Measurements from ENCODE around the gene METTL6. TPM values are rescaled to one million over a fixed set of nuclear protein-coding genes. Genes with fewer than 3 reads are reported as not detected.
"Not testable (repeated sequence)": the region's sequence is repeated elsewhere in the genome, so short reads cannot be mapped to it uniquely, and the experiment has no call there.

The METTL6 gene
- total and polyA plus RNA-seq, 3 experiments from 2014 or later: 15.4 to 24.4 (median 23.2) TPM

GRCh38 chr3:15385901-15386653 is 41.3 kb downstream of the METTL6 start:
- H3K36me3 ChIP-seq (ENCODE audit: insufficient read depth, low read length): no peaks in the 10 kb centered on the region
- H3K27ac ChIP-seq (ENCODE audit: low read depth, low read length): no peak overlapping the region
- no peaks in the 10 kb centered on the region for H3K9me3 ChIP-seq (ENCODE audit: low read length)
- no peaks in the 10 kb centered on the region for H3K27me3 ChIP-seq (ENCODE audit: insufficient read depth, low read length, poor library complexity, severe bottlenecking)
- POLR2A ChIA-PET: interaction anchor here (0.6 kb wide), 1 partner anchor 735 kb away, joined by 6 read pairs; no protein-coding TSS in a partner anchor
- Mint-ChIP-seq H3K9me3 (peaks cover 0 to 6% (median 0%) of the 10 kb centered on the region in 5 donors), H3K36me3 (no peaks in the 10 kb centered on the region), H3K27ac (peak overlapping the region in 2 of 8 donors; percentile 39 to 76), H3K4me1 (peaks cover 0 to 5% (median 4%) of the 10 kb centered on the region in 3 donors), H3K27me3 (no peaks in the 10 kb centered on the region), H3K4me3 (no peak overlapping the region)
- no peak for DNase-seq
- no peaks in the 10 kb centered on the region for H3K4me1 ChIP-seq (ENCODE audit: insufficient read depth, low read length)
- H3K4me3 ChIP-seq (ENCODE audit: low read length): no peak overlapping the region
- CTCF ChIA-PET: interaction anchor here (1.3 kb wide), 1 partner anchor 118 kb away, joined by 6 read pairs; no protein-coding TSS in a partner anchor

GRCh38 chr3:15385238-15385695 is 42.1 kb downstream of the METTL6 start:
- POLR2A ChIA-PET; H3K9me3 Mint-ChIP-seq; H3K36me3 Mint-ChIP-seq; H3K27me3 ChIP-seq (ENCODE audit: insufficient read depth, low read length, poor library complexity, severe bottlenecking); H3K4me1 Mint-ChIP-seq; H3K4me1 ChIP-seq (ENCODE audit: insufficient read depth, low read length); H3K9me3 ChIP-seq (ENCODE audit: low read length); H3K27ac ChIP-seq (ENCODE audit: low read depth, low read length); DNase-seq; H3K4me3 ChIP-seq (ENCODE audit: low read length); H3K36me3 ChIP-seq (ENCODE audit: insufficient read depth, low read length); H3K27me3 Mint-ChIP-seq; H3K4me3 Mint-ChIP-seq: not testable (repeated sequence)
- CTCF ChIA-PET: interaction anchor here (1.3 kb wide), 1 partner anchor 117 kb away, joined by 6 read pairs; no protein-coding TSS in a partner anchor
- H3K27ac Mint-ChIP-seq: peak overlapping the region in 1 of 8 donors; percentile 76

- ChIA-PET CTCF (interaction anchor here (0.8 to 1.6 kb wide), 4 partner anchors 20 to 117 kb away, joined by 3 to 6 read pairs (median 4); partner anchors contain the start of gene SH3BP5), POLR2A (no interaction called here)
- Histone ChIP-seq H3K4me1 (ENCODE audit: insufficient read depth, low read length) (no peaks in the 10 kb centered on the region), H3K36me3 (ENCODE audit: insufficient read depth, low read length) (no peaks in the 10 kb centered on the region), H3K9me3 (ENCODE audit: low read length) (no peaks in the 10 kb centered on the region), H3K27me3 (ENCODE audit: insufficient read depth, low read length, poor library complexity, severe bottlenecking) (no peaks in the 10 kb centered on the region), H3K27ac (ENCODE audit: low read depth, low read length) (no peak overlapping the region), H3K4me3 (ENCODE audit: low read length) (no peak overlapping the region)
- Mint-ChIP-seq H3K27ac (peak overlapping the region in 1 of 8 donors; percentile 58), H3K36me3 (no peaks in the 10 kb centered on the region), H3K9me3 (peaks cover 0 to 6% (median 0%) of the 10 kb centered on the region in 5 donors), H3K27me3 (no peaks in the 10 kb centered on the region), H3K4me3 (no peak overlapping the region), H3K4me1 (peaks cover 0 to 5% (median 4%) of the 10 kb centered on the region in 3 donors)
- no peak for DNase-seq
Measured at GRCh38 chr3:15384510-15385237, 42.7 kb downstream of the METTL6 start.

- no peaks in the 10 kb centered on the region for H3K36me3 Mint-ChIP-seq
- H3K27ac Mint-ChIP-seq: peak overlapping the region in 3 of 8 donors; percentile 9 to 29 (median 20)
- H3K36me3 ChIP-seq (ENCODE audit: insufficient read depth, low read length): no peaks in the 10 kb centered on the region
- ChIA-PET POLR2A (no interaction called here), CTCF (interaction anchor here (7.1 kb wide), 1 partner anchor 114 kb away, joined by 106 read pairs; no protein-coding TSS in a partner anchor)
- DNase-seq: no peak
- H3K4me1 Mint-ChIP-seq: peaks cover 7 to 14% (median 13%) of the 10 kb centered on the region in 3 donors
- no peak overlapping the region for H3K4me3 Mint-ChIP-seq
- H3K9me3 Mint-ChIP-seq: peaks cover 0 to 6% (median 0%) of the 10 kb centered on the region in 5 donors
- no peak overlapping the region for H3K27ac ChIP-seq (ENCODE audit: low read depth, low read length)
- H3K27me3 ChIP-seq (ENCODE audit: insufficient read depth, low read length, poor library complexity, severe bottlenecking): no peaks in the 10 kb centered on the region
- H3K27me3 Mint-ChIP-seq: no peaks in the 10 kb centered on the region
- H3K4me1 ChIP-seq (ENCODE audit: insufficient read depth, low read length): peaks cover 5% of the 10 kb centered on the region
- H3K9me3 ChIP-seq (ENCODE audit: low read length): no peaks in the 10 kb centered on the region
- H3K4me3 ChIP-seq (ENCODE audit: low read length): no peak overlapping the region
Measured at GRCh38 chr3:15382405-15382923, 44.9 kb downstream of the METTL6 start.

GRCh38 chr3:15380980-15381890 is 46.1 kb downstream of the METTL6 start:
- no peak overlapping the region for H3K4me3 Mint-ChIP-seq
- peaks cover 0 to 4% (median 0%) of the 10 kb centered on the region in 5 donors for H3K9me3 Mint-ChIP-seq
- Histone ChIP-seq H3K36me3 (ENCODE audit: insufficient read depth, low read length) (no peaks in the 10 kb centered on the region), H3K4me3 (ENCODE audit: low read length) (no peak overlapping the region), H3K4me1 (ENCODE audit: insufficient read depth, low read length) (peaks cover 5% of the 10 kb centered on the region), H3K27ac (ENCODE audit: low read depth, low read length) (no peak overlapping the region), H3K9me3 (ENCODE audit: low read length) (no peaks in the 10 kb centered on the region), H3K27me3 (ENCODE audit: insufficient read depth, low read length, poor library complexity, severe bottlenecking) (no peaks in the 10 kb centered on the region)
- DNase-seq: no peak
- POLR2A ChIA-PET: no interaction called here
- peaks cover 7 to 14% (median 13%) of the 10 kb centered on the region in 3 donors for H3K4me1 Mint-ChIP-seq
- H3K27ac Mint-ChIP-seq: peak overlapping the region in 1 of 8 donors; percentile 46
- no peaks in the 10 kb centered on the region for H3K27me3 Mint-ChIP-seq
- CTCF ChIA-PET: interaction anchor here (0.7 to 7.1 kb wide), 4 partner anchors 7 to 154 kb away, joined by 3 to 106 read pairs (median 3); no protein-coding TSS in a partner anchor
- H3K36me3 Mint-ChIP-seq: no peaks in the 10 kb centered on the region

- Mint-ChIP-seq H3K4me3 (peak overlapping the region in 2 of 7 donors; percentile 30 to 40), H3K36me3 (no peaks in the 10 kb centered on the region), H3K4me1 (peaks cover 7 to 9% (median 8%) of the 10 kb centered on the region in 3 donors), H3K9me3 (no peaks in the 10 kb centered on the region), H3K27ac (peak overlapping the region; percentile 84 to 98 (median 94)), H3K27me3 (no peaks in the 10 kb centered on the region)
- POLR2A ChIA-PET: interaction anchor here (0.6 kb wide), 1 partner anchor 46 kb away, joined by 3 read pairs; the partner anchor contains the start of gene SH3BP5
- DNase-seq: peak; percentile 89 to 98 (median 92)
- Histone ChIP-seq H3K9me3 (ENCODE audit: low read length) (no peaks in the 10 kb centered on the region), H3K4me1 (ENCODE audit: insufficient read depth, low read length) (peaks cover 5% of the 10 kb centered on the region), H3K27ac (ENCODE audit: low read depth, low read length) (peak overlapping the region; percentile 85), H3K4me3 (ENCODE audit: low read length) (no peak overlapping the region), H3K36me3 (ENCODE audit: insufficient read depth, low read length) (no peaks in the 10 kb centered on the region), H3K27me3 (ENCODE audit: insufficient read depth, low read length, poor library complexity, severe bottlenecking) (no peaks in the 10 kb centered on the region)
- CTCF ChIA-PET: interaction anchor here (0.9 to 7.1 kb wide), 11 partner anchors 15 to 175 kb away, joined by 3 to 106 read pairs (median 4); partner anchors contain the start of genes CAPN7 and SH3BP5
Measured at GRCh38 chr3:15377961-15378791, 49.2 kb downstream of the METTL6 start.

Measured in CD8-positive, alpha-beta memory T cell (primary cell).